OCI-LY3 (cell line): Measurements from ENCODE around the gene SLC36A3.
"Not testable (repeated sequence)": the region's sequence is repeated elsewhere in the genome, so short reads cannot be mapped to it uniquely, and the experiment has no call there.

ENCODE experiments used
- H2AFZ ChIP-seq: fragments of 200-600, 300-600 bp; shearing (Covaris generic); 2 replicates; pipeline ENCODE4 v1.6.0; 2014; ENCODE audit warnings: antibody characterized with exemption, low read depth, low read length
- H3K27ac ChIP-seq: fragments of 200-600, 300-600 bp; sonication (generic); 2 replicates; pipeline ENCODE4 v1.5.1; 2014; ENCODE audit warnings: mild to moderate bottlenecking, low read length, moderate library complexity, mixed read lengths
- H3K27me3 ChIP-seq: fragments of 200-600, 300-600 bp; sonication (generic); 2 replicates; pipeline ENCODE4 v1.6.1; 2014; ENCODE audit warnings: low read depth, low read length, mixed read lengths
- H3K36me3 ChIP-seq: fragments of 200-600, 300-600 bp; sonication (generic); replicated peaks from 2 replicates; pipeline ENCODE3; 2014; ENCODE audit warnings: low read depth, low read length, mixed read lengths
- H3K4me1 ChIP-seq: fragments of 300-600, 200-600 bp; sonication (generic); 2 replicates; pipeline ENCODE4 v1.6.1; 2014; ENCODE audit warnings: low read length, mixed read lengths
- H3K4me2 ChIP-seq: fragments of 200-600, 300-600 bp; sonication (generic); 2 replicates; pipeline ENCODE4 v1.6.1; 2014; ENCODE audit warnings: low read length, mixed read lengths
- H3K4me3 ChIP-seq: fragments of 300-600, 200-600 bp; sonication (generic); 2 replicates; pipeline ENCODE4 v1.5.1; 2014; ENCODE audit warnings: antibody characterized with exemption, mild to moderate bottlenecking, low read length, moderate library complexity
- H3K79me2 ChIP-seq: fragments of 300-600, 200-600 bp; shearing (Covaris generic); 2 replicates; pipeline ENCODE4 v1.6.1; 2014; ENCODE audit warnings: mild to moderate bottlenecking, low read length, mixed read lengths
- H3K9ac ChIP-seq: fragments of 300-600, 200-600 bp; shearing (Covaris generic); 2 replicates; pipeline ENCODE4 v1.6.0; 2014; ENCODE audit warnings: mild to moderate bottlenecking, low read length, moderate library complexity
- H3K9me3 ChIP-seq: fragments of 200-600, 300-600 bp; shearing (Covaris generic); 2 replicates; pipeline ENCODE4 v1.6.1; 2014; ENCODE audit warnings: low read length, mixed read lengths; ENCODE audit not compliant: insufficient read depth
- H4K20me1 ChIP-seq: fragments of 200-600, 300-600 bp; sonication (generic); 2 replicates; pipeline ENCODE4 v1.6.1; 2016; ENCODE audit warnings: low read length, mixed read lengths; ENCODE audit not compliant: insufficient read depth
- CTCF ChIP-seq: fragments of 200-600, 300-600 bp; sonication (generic); IDR thresholded peaks from 2 replicates; pipeline ENCODE4 v1.5.1; 2014; ENCODE audit warnings: antibody characterized with exemption, low read length, low read depth
- EZH2phosphoT487 ChIP-seq: fragments of 200-600 bp; shearing (Covaris generic); IDR thresholded peaks from 2 replicates; pipeline ENCODE4 v1.6.1; 2018; ENCODE audit warnings: antibody characterized with exemption, mixed run types, low read depth

Gene SLC36A3

GRCh38 chr5:151237685-151238084, 65.9 kb downstream of the SLC36A3 start:
- Histone ChIP-seq H2AFZ (peak overlapping the region; percentile 19; the same call in 1 of the 2 replicates), H3K79me2 (no peaks in the 10 kb centered on the region), H3K27me3 (no peaks in the 10 kb centered on the region), H4K20me1 (no peaks in the 10 kb centered on the region), H3K9me3 (no peaks in the 10 kb centered on the region), H3K9ac (peak overlapping the region; percentile 95), H3K4me1 (peaks cover 66% of the 10 kb centered on the region), H3K4me3 (peak overlapping the region; percentile 73), H3K4me2 (peak overlapping the region; percentile 96), H3K27ac (peak overlapping the region; percentile 91), H3K36me3 (no peaks in the 10 kb centered on the region)
- TF ChIP-seq EZH2phosphoT487 (no peak), CTCF (no peak)

GRCh38 chr5:151236888-151237287, 66.7 kb downstream of the SLC36A3 start:
- Histone ChIP-seq H3K79me2 (no peaks in the 10 kb centered on the region), H3K9me3 (no peaks in the 10 kb centered on the region), H3K4me3 (no peak overlapping the region), H4K20me1 (no peaks in the 10 kb centered on the region), H3K4me1 (peaks cover 58% of the 10 kb centered on the region), H3K4me2 (no peak overlapping the region), H3K9ac (no peak overlapping the region), H3K27me3 (no peaks in the 10 kb centered on the region), H3K27ac (no peak overlapping the region), H3K36me3 (no peaks in the 10 kb centered on the region), H2AFZ (no peak overlapping the region)
- no peak for TF ChIP-seq EZH2phosphoT487
- no peak for TF ChIP-seq CTCF

- H4K20me1 ChIP-seq, H3K27ac ChIP-seq, H2AFZ ChIP-seq, H3K9me3 ChIP-seq, H3K79me2 ChIP-seq, H3K36me3 ChIP-seq, H3K27me3 ChIP-seq: not testable (repeated sequence)
- Histone ChIP-seq H3K4me2 (peak overlapping the region; percentile 58), H3K9ac (peak overlapping the region; percentile 33; the same call in 1 of the 2 replicates), H3K4me3 (0 out of 2 replicates have a peak overlapping the region, but pooled peaks have one; percentile 37), H3K4me1 (peaks cover 42% of the 10 kb centered on the region)
Observed at GRCh38 chr5:151235239-151235571, 68.4 kb downstream of the SLC36A3 start.

- TF ChIP-seq EZH2phosphoT487 (no peak), CTCF (no peak)
- no peak overlapping the region for H3K27ac ChIP-seq
- H3K9ac ChIP-seq = peak overlapping the region; percentile 33; the same call in 1 of the 2 replicates
- 0 out of 2 replicates have a peak overlapping the region, but pooled peaks have one; percentile 37 for H3K4me3 ChIP-seq
- no peaks in the 10 kb centered on the region for H3K79me2 ChIP-seq
- H3K9me3 ChIP-seq = no peaks in the 10 kb centered on the region
- no peaks in the 10 kb centered on the region for H3K36me3 ChIP-seq
- H2AFZ ChIP-seq = no peak overlapping the region; the same call in 1 of the 2 replicates
- peaks cover 36% of the 10 kb centered on the region for H3K4me1 ChIP-seq
- H3K4me2 ChIP-seq = peak overlapping the region; percentile 58
- no peaks in the 10 kb centered on the region for H3K27me3 ChIP-seq
- no peaks in the 10 kb centered on the region for H4K20me1 ChIP-seq
Observed at GRCh38 chr5:151234476-151235238, 68.9 kb downstream of the SLC36A3 start.
